Activated T-cell treated with anti-CD3 and anti-CD28 coated beads, Interleukin-2, amount 50 U/mL, for 1 hour (primary cell): Measurements from ENCODE around the gene GTF2A2.
"Not testable (repeated sequence)": the region's sequence is repeated elsewhere in the genome, so short reads cannot be mapped to it uniquely, and the experiment has no call there.

ENCODE experiments used
- DNase-seq: peaks from one replicate; pipeline ENCODE4 v3.0.0-alpha.2; 2020

Gene GTF2A2

GRCh38 chr15:59668556-59668955, 11.2 kb upstream of the GTF2A2 start:
- no peak for DNase-seq

GRCh38 chr15:59662260-59662659, 4.9 kb upstream of the GTF2A2 start:
- DNase-seq, result no peak

GRCh38 chr15:59659366-59659765, 2.1 kb upstream of the GTF2A2 start:
- no peak for DNase-seq

GRCh38 chr15:59657635-59658125, 365 bp upstream of the GTF2A2 start:
- DNase-seq, result no peak

- DNase-seq, result no peak
These were observed 3.3 kb downstream of the GTF2A2 start for GRCh38 chr15:59654046-59654445.

- DNase-seq, result no peak
These were observed 7.7 kb downstream of the GTF2A2 start for GRCh38 chr15:59649603-59650002.

GRCh38 chr15:59647085-59647484, 10.2 kb downstream of the GTF2A2 start:
- DNase-seq, result no peak

- no peak for DNase-seq
These were observed 11.0 kb downstream of the GTF2A2 start for GRCh38 chr15:59646277-59646676.

GRCh38 chr15:59645812-59646211, 11.5 kb downstream of the GTF2A2 start:
- not testable (repeated sequence) for DNase-seq

- DNase-seq, result no peak
These were observed 12.6 kb downstream of the GTF2A2 start for GRCh38 chr15:59644756-59645155.

GRCh38 chr15:59642351-59642750, 15.0 kb downstream of the GTF2A2 start:
- no peak for DNase-seq

- DNase-seq, result not testable (repeated sequence)
These were observed 19.8 kb downstream of the GTF2A2 start for GRCh38 chr15:59637507-59637906.

GRCh38 chr15:59636184-59636583, 21.1 kb downstream of the GTF2A2 start:
- no peak for DNase-seq

GRCh38 chr15:59632714-59633113, 24.6 kb downstream of the GTF2A2 start:
- DNase-seq, result no peak

GRCh38 chr15:59622289-59622688, 35.0 kb downstream of the GTF2A2 start:
- DNase-seq, result peak; percentile 24

GRCh38 chr15:59618406-59618805, 38.9 kb downstream of the GTF2A2 start:
- DNase-seq, result no peak

- DNase-seq, result no peak
These were observed 40.9 kb downstream of the GTF2A2 start for GRCh38 chr15:59616379-59616778.

- DNase-seq, result no peak
These were observed 41.7 kb downstream of the GTF2A2 start for GRCh38 chr15:59615661-59616060.

GRCh38 chr15:59614153-59614552, 43.2 kb downstream of the GTF2A2 start:
- no peak for DNase-seq

GRCh38 chr15:59611276-59612260, 45.7 kb downstream of the GTF2A2 start, which contains the start of gene GCNT3:
Gene GCNT3 (plus strand): TSS chr15:59611783. CDS start chr15:59618239, 6,456 bp downstream.
- no peak for DNase-seq

GRCh38 chr15:59609730-59610712, 47.3 kb downstream of the GTF2A2 start:
- no peak for DNase-seq

GRCh38 chr15:59605994-59606393, 51.3 kb downstream of the GTF2A2 start:
- DNase-seq, result no peak

- no peak for DNase-seq
These were observed 58.9 kb downstream of the GTF2A2 start for GRCh38 chr15:59598461-59598860.
